Mesenchymal stem cell (in vitro differentiated cells and primary cell): ENCODE measurements around the gene PRCD.

Experiments used
- DNase-seq: peaks from one replicate; pipeline ENCODE4 v3.0.0-alpha.2; 2013
- H2AFZ ChIP-seq: one replicate; pipeline ENCODE4 v1.6.1; 2013; ENCODE audit warnings: low read depth, mild to moderate bottlenecking, control low read depth, inconsistent platforms, low read length, moderate library complexity
- H2AK5ac ChIP-seq: 2 replicates; pipeline ENCODE4 v1.6.1; 2013; ENCODE audit warnings: low read length, moderate library complexity, mild to moderate bottlenecking, inconsistent platforms; ENCODE audit not compliant: severe bottlenecking
- H2BK120ac ChIP-seq: one replicate; pipeline ENCODE4 v1.6.1; 2013; ENCODE audit warnings: low read depth, mild to moderate bottlenecking, inconsistent platforms, low read length, moderate library complexity
- H2BK12ac ChIP-seq, 2 experiments: one replicate each; pipeline ENCODE4 v1.6.1; 2013; ENCODE audit warnings: inconsistent platforms in 2 of 2, low read length in 2 of 2, mild to moderate bottlenecking in 2 of 2, moderate library complexity in 2 of 2, control low read depth in 1 of 2
- H2BK15ac ChIP-seq: one replicate; pipeline ENCODE4 v1.6.1; 2013; ENCODE audit warnings: mild to moderate bottlenecking, low read depth, inconsistent platforms; ENCODE audit not compliant: poor library complexity, severe bottlenecking
- H2BK5ac ChIP-seq: 2 replicates; pipeline ENCODE4 v1.6.1; 2013; ENCODE audit warnings: low read depth, mild to moderate bottlenecking, low read length, control low read depth, inconsistent platforms; ENCODE audit not compliant: poor library complexity, severe bottlenecking
- H3K14ac ChIP-seq, 2 experiments: one replicate each; pipeline ENCODE4 v1.6.1; 2013; ENCODE audit warnings: inconsistent platforms in 2 of 2, low read length in 2 of 2, control low read depth in 1 of 2, mild to moderate bottlenecking in 1 of 2, moderate library complexity in 1 of 2
- H3K18ac ChIP-seq, 2 experiments: one replicate each; pipeline ENCODE4 v1.6.1; 2013; ENCODE audit warnings: inconsistent platforms in 2 of 2, low read length in 2 of 2, control low read depth in 1 of 2, low read depth in 1 of 2, mild to moderate bottlenecking in 1 of 2
- H3K23ac ChIP-seq, 2 experiments: one replicate each; pipeline ENCODE4 v1.6.1; 2013; ENCODE audit warnings: inconsistent platforms in 2 of 2, low read length in 2 of 2, mild to moderate bottlenecking in 2 of 2, moderate library complexity in 2 of 2, control low read depth in 1 of 2
- H3K27ac ChIP-seq: 2 replicates; pipeline ENCODE4 v1.5.1; 2013; ENCODE audit warnings: mild to moderate bottlenecking, moderate library complexity, low read length, control low read depth, inconsistent platforms; ENCODE audit not compliant: poor library complexity, severe bottlenecking
- H3K27me3 ChIP-seq, 2 experiments: 2 replicates each; pipeline versions ENCODE4 v1.6.1 to v1.7.0; 2013; ENCODE audit warnings: low read length in 2 of 2, mild to moderate bottlenecking in 2 of 2, moderate library complexity in 2 of 2, control low read depth in 1 of 2, inconsistent platforms in 1 of 2; ENCODE audit not compliant: control insufficient read depth in 1 of 2, insufficient read depth in 1 of 2
- H3K36me3 ChIP-seq, 2 experiments: 2 replicates each; pipeline versions ENCODE4 v1.6.1 to v1.7.0; 2013; ENCODE audit warnings: low read length in 2 of 2, control low read depth in 1 of 2, inconsistent platforms in 1 of 2, low read depth in 1 of 2, mild to moderate bottlenecking in 1 of 2; ENCODE audit not compliant: insufficient read depth in 2 of 2, control insufficient read depth in 1 of 2
- H3K4ac ChIP-seq, 2 experiments: one replicate each; pipeline ENCODE4 v1.6.1; 2013; ENCODE audit warnings: inconsistent platforms in 2 of 2, low read length in 2 of 2, mild to moderate bottlenecking in 2 of 2, moderate library complexity in 2 of 2, control low read depth in 1 of 2, low read depth in 1 of 2
- H3K4me1 ChIP-seq: 2 replicates; pipeline ENCODE4 v1.6.1; 2013; ENCODE audit warnings: low read depth, low read length, control low read depth; ENCODE audit not compliant: control insufficient read depth, insufficient read depth
- H3K4me2 ChIP-seq: 2 replicates; pipeline ENCODE4 v1.6.1; 2013; ENCODE audit warnings: low read length, mild to moderate bottlenecking, inconsistent platforms; ENCODE audit not compliant: poor library complexity, severe bottlenecking
- H3K4me3 ChIP-seq, 2 experiments: 2 replicates each; pipeline versions ENCODE4 v1.5.1 to v1.7.0; 2013; ENCODE audit warnings: low read length in 2 of 2, mild to moderate bottlenecking in 2 of 2, control low read depth in 1 of 2, low read depth in 1 of 2; ENCODE audit not compliant: insufficient read depth in 1 of 2
- H3K79me1 ChIP-seq: replicated peaks from 2 replicates; pipeline ENCODE4 v1.6.1; 2013; ENCODE audit warnings: mild to moderate bottlenecking, control low read depth, low read length, inconsistent platforms; ENCODE audit not compliant: poor library complexity, severe bottlenecking
- H3K9ac ChIP-seq: 2 replicates; pipeline ENCODE4 v1.7.0; 2013; ENCODE audit warnings: mild to moderate bottlenecking, low read length, moderate library complexity
- H3K9me3 ChIP-seq: 2 replicates; pipeline ENCODE4 v1.7.0; 2013; ENCODE audit warnings: mild to moderate bottlenecking, low read length; ENCODE audit not compliant: control insufficient read depth
- H4K8ac ChIP-seq: one replicate; pipeline ENCODE4 v1.6.1; 2013; ENCODE audit warnings: inconsistent platforms, mild to moderate bottlenecking, low read length, moderate library complexity
- H4K91ac ChIP-seq: one replicate; pipeline ENCODE4 v1.6.1; 2013; ENCODE audit warnings: mild to moderate bottlenecking, low read length, inconsistent platforms
- WGBS: methylation state at CpG from one replicate; pipeline ENCODE4 v1.1.7; 2013; ENCODE audit warnings: mixed read lengths; 5-methylcytosine and 5-hydroxymethylcytosine counted together

The PRCD gene

DNA sequence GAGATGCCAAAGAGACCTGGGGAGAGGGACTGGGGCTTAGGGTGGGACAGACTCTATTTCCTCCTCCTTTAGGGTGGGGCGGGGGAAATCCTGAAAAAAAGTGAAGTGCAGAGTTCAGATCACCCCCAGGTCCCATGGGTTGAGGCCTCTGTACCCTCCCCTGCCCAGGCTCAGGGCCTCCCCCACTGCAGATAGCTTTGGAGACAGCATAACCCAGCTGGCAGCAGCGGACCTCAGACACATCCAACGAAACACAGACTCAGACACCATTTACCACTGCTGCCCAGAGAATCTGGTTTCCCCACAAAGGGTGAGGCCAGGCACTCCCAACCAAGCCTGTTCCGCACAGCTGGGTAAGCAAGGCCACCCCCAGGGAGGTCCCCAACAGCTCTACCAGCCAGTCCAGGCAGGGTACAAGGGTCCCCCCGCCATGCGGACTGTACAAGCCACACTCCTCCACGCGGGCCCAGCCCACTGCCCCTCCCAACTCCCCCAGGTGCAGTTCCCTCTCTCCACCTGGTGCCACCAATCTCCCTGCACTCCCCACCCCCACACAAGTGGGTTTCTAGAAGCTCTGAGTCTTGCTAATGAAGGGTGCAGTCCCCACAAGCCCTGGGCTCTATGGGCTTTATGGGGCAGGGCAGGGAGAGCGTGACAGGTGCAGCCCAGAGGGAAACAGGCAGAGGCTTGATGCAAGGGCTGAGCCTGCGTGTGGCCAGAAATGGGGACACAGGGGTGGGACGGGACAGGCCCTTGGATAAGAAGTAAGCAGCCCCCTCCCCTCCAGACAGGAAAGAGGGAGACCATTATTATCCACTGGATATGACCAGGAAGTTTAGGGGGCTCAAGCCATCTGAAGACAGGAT is 47.5 kb upstream of the PRCD start:
- H3K4me2 ChIP-seq: peak overlapping the region; percentile 20
- peak overlapping the region; percentile 91 to 95 for H3K18ac ChIP-seq
- peak overlapping the region; percentile 68 to 96 for H3K4ac ChIP-seq
- no peak for DNase-seq
- H2BK120ac ChIP-seq: peak overlapping the region; percentile 80
- H4K91ac ChIP-seq: peak overlapping the region; percentile 99
- H3K27me3 ChIP-seq: peaks cover 0 to 18% of the 10 kb centered on the region in 2 experiments
- peaks cover 68% of the 10 kb centered on the region for H3K4me1 ChIP-seq
- 80% methylated on average over 9 of the region's 11 CpGs for WGBS
- H3K9ac ChIP-seq: peak overlapping the region; percentile 73
- peak overlapping the region in 1 of 2 experiments; percentile 19 for H3K4me3 ChIP-seq
- H3K27ac ChIP-seq: peak overlapping the region; percentile 95
- no peak overlapping the region for H3K23ac ChIP-seq
- H2BK15ac ChIP-seq: peak overlapping the region; percentile 92
- peaks cover 0 to 48% of the 10 kb centered on the region in 2 experiments for H3K36me3 ChIP-seq
- no peaks in the 10 kb centered on the region for H3K9me3 ChIP-seq
- peak overlapping the region; percentile 90 for H4K8ac ChIP-seq
- H2AK5ac ChIP-seq: peak overlapping the region; percentile 93
- H3K14ac ChIP-seq: peak overlapping the region in 1 of 2 experiments; percentile 27
- peak overlapping the region; percentile 82 to 86 for H2BK12ac ChIP-seq
- H3K79me1 ChIP-seq: peaks cover 37% of the 10 kb centered on the region
- H2AFZ ChIP-seq: peak overlapping the region; percentile 42
- H2BK5ac ChIP-seq: no peak overlapping the region

DNA sequence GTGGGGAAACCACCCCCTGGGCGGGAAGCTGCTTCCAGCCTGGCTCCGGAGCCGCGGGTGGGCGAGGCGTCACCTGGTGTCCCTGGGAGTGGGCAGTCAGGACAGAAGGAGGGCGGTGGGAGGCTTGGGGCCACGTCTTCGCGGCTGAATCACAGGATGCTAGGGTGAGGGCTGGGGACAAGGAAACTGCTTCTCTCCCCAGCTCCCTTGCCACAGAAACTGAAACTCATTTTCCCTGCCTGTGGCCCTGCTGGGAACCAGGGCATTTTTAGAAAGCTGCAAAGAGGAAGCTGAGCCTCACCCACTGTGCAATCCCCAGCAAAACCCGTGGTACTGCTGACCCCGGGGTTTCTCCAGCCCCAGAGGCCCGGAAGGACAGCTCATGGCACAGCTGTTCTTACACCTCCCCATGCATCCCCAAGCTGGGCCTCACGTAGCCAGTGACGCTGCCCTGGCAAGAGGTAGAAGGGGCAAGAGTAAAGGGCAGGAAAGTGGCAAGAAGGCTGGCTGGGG is 46.8 kb upstream of the PRCD start:
- peaks cover 0 to 44% of the 10 kb centered on the region in 2 experiments for H3K36me3 ChIP-seq
- peak overlapping the region; percentile 42 for H2AFZ ChIP-seq
- peak overlapping the region; percentile 74 for H2BK5ac ChIP-seq
- no peak overlapping the region for H3K23ac ChIP-seq
- H2BK15ac ChIP-seq: peak overlapping the region; percentile 92
- peak overlapping the region; percentile 95 for H2BK12ac ChIP-seq
- H3K4me2 ChIP-seq: peak overlapping the region; percentile 20
- peaks cover 0 to 24% of the 10 kb centered on the region in 2 experiments for H3K27me3 ChIP-seq
- H3K9ac ChIP-seq: peak overlapping the region; percentile 73
- peaks cover 75% of the 10 kb centered on the region for H3K4me1 ChIP-seq
- H3K79me1 ChIP-seq: peaks cover 32% of the 10 kb centered on the region
- peak overlapping the region; percentile 69 to 96 for H3K4ac ChIP-seq
- H2BK120ac ChIP-seq: peak overlapping the region; percentile 80
- DNase-seq: peak; percentile 95
- peak overlapping the region in 1 of 2 experiments; percentile 19 for H3K4me3 ChIP-seq
- peak overlapping the region; percentile 89 to 95 for H3K18ac ChIP-seq
- 13% methylated on average over 10 of the region's 15 CpGs for WGBS
- peak overlapping the region in 1 of 2 experiments; percentile 49 for H3K14ac ChIP-seq
- H3K27ac ChIP-seq: peak overlapping the region; percentile 95
- no peak overlapping the region for H2AK5ac ChIP-seq
- peak overlapping the region; percentile 99 for H4K91ac ChIP-seq
- peak overlapping the region; percentile 90 for H4K8ac ChIP-seq
- no peaks in the 10 kb centered on the region for H3K9me3 ChIP-seq

GRCh38 chr17:76493505-76494167 is 46.2 kb upstream of the PRCD start:
- Histone ChIP-seq H3K79me1 (peaks cover 32% of the 10 kb centered on the region), H2AFZ (no peak overlapping the region), H3K4me2 (peak overlapping the region; percentile 20), H3K18ac (peak overlapping the region; percentile 88 to 89), H3K4ac (peak overlapping the region; percentile 69 to 94), H3K36me3 (peaks cover 0 to 44% of the 10 kb centered on the region in 2 experiments), H2AK5ac (peak overlapping the region; percentile 42), H3K27ac (peak overlapping the region; percentile 95), H3K14ac (peak overlapping the region in 1 of 2 experiments; percentile 89), H3K4me1 (peaks cover 81% of the 10 kb centered on the region), H4K91ac (peak overlapping the region; percentile 65), H3K4me3 (no peak overlapping the region), H3K27me3 (peaks cover 0 to 24% of the 10 kb centered on the region in 2 experiments), H2BK120ac (peak overlapping the region; percentile 65), H4K8ac (peak overlapping the region; percentile 90), H2BK5ac (peak overlapping the region; percentile 74), H2BK12ac (peak overlapping the region; percentile 95), H3K9me3 (no peaks in the 10 kb centered on the region), H2BK15ac (peak overlapping the region; percentile 92), H3K23ac (no peak overlapping the region), H3K9ac (peak overlapping the region; percentile 73)
- no peak for DNase-seq
- WGBS: 89% methylated on average over 18 of the region's 21 CpGs
